Vagina (tissue), 2 donors: ENCODE measurements around the gene C12orf42. TPM values are rescaled to one million over a fixed set of nuclear protein-coding genes. Genes with fewer than 3 reads are reported as not detected.

Experiments used
- DNase-seq, 2 donors: peaks; one replicate each; pipeline ENCODE4 v3.0.0-alpha.2; 2017; ENCODE audit errors: extremely low spot score in 2 of 2
- H3K27ac ChIP-seq: fragments of 200-600 bp; sonication (generic); one replicate; pipeline ENCODE4 v1.5.1; 2019
- H3K27me3 ChIP-seq: fragments of 200-600 bp; sonication (generic); one replicate; pipeline ENCODE4 v1.5.1; 2019
- H3K36me3 ChIP-seq, 2 donors: fragments of 200-600 bp; sonication (generic); one replicate each; pipeline ENCODE4 v1.5.1; 2017 to 2019
- H3K4me1 ChIP-seq: fragments of 200-600 bp; sonication (generic); one replicate; pipeline ENCODE4 v1.5.1; 2019
- H3K4me3 ChIP-seq, 2 donors: fragments of 200-600 bp; sonication (generic); 1 replicate in 1 of 2; 2 replicates in 1 of 2; pipeline ENCODE4 v1.5.1; 2016 to 2019
- H3K9me3 ChIP-seq: fragments of 200-600 bp; sonication (generic); one replicate; pipeline ENCODE4 v1.5.1; 2019
- CTCF ChIP-seq, 3 experiments: fragments of 450-650 bp in 2 of 3; fragments of 200-600 bp in 1 of 3; sonication (generic) in 1 of 3; IDR thresholded peaks; one replicate each; pipeline ENCODE4 v1.5.1; 2017 to 2019; ENCODE audit warnings: antibody characterized with exemption in 3 of 3, mild to moderate bottlenecking in 2 of 3, moderate library complexity in 2 of 3
- POLR2A ChIP-seq, 2 donors: fragments of 450-650 bp; IDR thresholded peaks; one replicate each; pipeline ENCODE4 v1.6.1; 2017; ENCODE audit warnings: antibody characterized with exemption in 2 of 2, mild to moderate bottlenecking in 2 of 2, moderate library complexity in 2 of 2
- POLR2AphosphoS5 ChIP-seq, 2 donors: sonication (generic); formaldehyde crosslinking; IDR thresholded peaks; one replicate each; pipeline ENCODE4 v1.9.0; 2017; ENCODE audit warnings: antibody characterized with exemption in 2 of 2, mild to moderate bottlenecking in 2 of 2, low read depth in 1 of 2; ENCODE audit not compliant: insufficient read depth in 1 of 2
- intact Hi-C: fragments of 100-400 bp; cut with DNase I; formaldehyde crosslinking; loops from one replicate; pipeline ENCODE4 v1.15.1; 2023
- total RNA-seq: library from RNA; depleted of rRNA; stranded (reverse); fragments of >200 nt; gene quantifications from one replicate; pipeline ENCODE4 v1.2.3, GENCODE V29; 2016

C12orf42 gene
- total RNA-seq, 1 donor from 2014 or later: not detected

- TF ChIP-seq POLR2A (IDR thresholded peaks at IDR 0.05): no peak
- no peak for TF ChIP-seq POLR2AphosphoS5 (IDR thresholded peaks at IDR 0.05; ENCODE audit: insufficient read depth in 1 of 2, low read depth in 1 of 2)
- TF ChIP-seq CTCF (IDR thresholded peaks at IDR 0.05): no peak
- Histone ChIP-seq H3K4me3 (no peak overlapping the region), H3K9me3 (no peaks in the 10 kb centered on the region), H3K27me3 (no peaks in the 10 kb centered on the region), H3K4me1 (no peaks in the 10 kb centered on the region), H3K27ac (no peak overlapping the region), H3K36me3 (no peaks in the 10 kb centered on the region)
- DNase-seq: no peak
- intact Hi-C loops: no loop called here
Measured at GRCh38 chr12:103330672-103331071, 165.1 kb downstream of the C12orf42 start.

- intact Hi-C loops: no loop called here
- Histone ChIP-seq H3K9me3 (no peaks in the 10 kb centered on the region), H3K4me3 (no peak overlapping the region), H3K27ac (no peak overlapping the region), H3K36me3 (no peaks in the 10 kb centered on the region), H3K4me1 (no peaks in the 10 kb centered on the region), H3K27me3 (no peaks in the 10 kb centered on the region)
- TF ChIP-seq POLR2AphosphoS5 (IDR thresholded peaks at IDR 0.05; ENCODE audit: insufficient read depth in 1 of 2, low read depth in 1 of 2) (no peak), POLR2A (IDR thresholded peaks at IDR 0.05) (no peak), CTCF (IDR thresholded peaks at IDR 0.05) (no peak)
- no peak for DNase-seq
Measured at GRCh38 chr12:103327676-103328075, 168.1 kb downstream of the C12orf42 start.

- Histone ChIP-seq H3K27ac (no peak overlapping the region), H3K4me3 (no peak overlapping the region), H3K27me3 (no peaks in the 10 kb centered on the region), H3K4me1 (no peaks in the 10 kb centered on the region), H3K36me3 (no peaks in the 10 kb centered on the region), H3K9me3 (no peaks in the 10 kb centered on the region)
- DNase-seq: no peak
- intact Hi-C loops: no loop called here
- TF ChIP-seq CTCF (IDR thresholded peaks at IDR 0.05): no peak
- no peak for TF ChIP-seq POLR2A (IDR thresholded peaks at IDR 0.05)
- TF ChIP-seq POLR2AphosphoS5 (IDR thresholded peaks at IDR 0.05; ENCODE audit: insufficient read depth in 1 of 2, low read depth in 1 of 2): no peak
Measured at GRCh38 chr12:103326190-103326589, 169.6 kb downstream of the C12orf42 start.

- no peak overlapping the region for H3K27ac ChIP-seq
- no peaks in the 10 kb centered on the region for H3K4me1 ChIP-seq
- no peaks in the 10 kb centered on the region for H3K27me3 ChIP-seq
- intact Hi-C loops: no loop called here
- no peak for TF ChIP-seq POLR2AphosphoS5 (IDR thresholded peaks at IDR 0.05; ENCODE audit: insufficient read depth in 1 of 2, low read depth in 1 of 2)
- TF ChIP-seq CTCF (IDR thresholded peaks at IDR 0.05): no peak
- no peak for TF ChIP-seq POLR2A (IDR thresholded peaks at IDR 0.05)
- DNase-seq: no peak
- no peaks in the 10 kb centered on the region for H3K9me3 ChIP-seq
- no peak overlapping the region for H3K4me3 ChIP-seq
- no peaks in the 10 kb centered on the region for H3K36me3 ChIP-seq
Measured at GRCh38 chr12:103318566-103318965, 177.2 kb downstream of the C12orf42 start.

- DNase-seq: no peak
- no peak overlapping the region for H3K4me3 ChIP-seq
- no peaks in the 10 kb centered on the region for H3K4me1 ChIP-seq
- H3K27ac ChIP-seq: no peak overlapping the region
- no peaks in the 10 kb centered on the region for H3K27me3 ChIP-seq
- no peak for TF ChIP-seq POLR2AphosphoS5 (IDR thresholded peaks at IDR 0.05; ENCODE audit: insufficient read depth in 1 of 2, low read depth in 1 of 2)
- no peak for TF ChIP-seq POLR2A (IDR thresholded peaks at IDR 0.05)
- TF ChIP-seq CTCF (IDR thresholded peaks at IDR 0.05): no peak
- intact Hi-C loops: no loop called here
- no peaks in the 10 kb centered on the region for H3K9me3 ChIP-seq
- no peaks in the 10 kb centered on the region for H3K36me3 ChIP-seq
Measured at GRCh38 chr12:103317220-103317619, 178.5 kb downstream of the C12orf42 start.
